A673 (cell line): ENCODE measurements around the gene SPEG.

Source experiments
- CTCF ChIP-seq: fragments of 300-800, 200-600 bp; sonication (generic); conservative IDR thresholded peaks from 2 replicates; pipeline ENCODE4 v1.5.1; 2017; ENCODE audit warnings: low read depth, mild to moderate bottlenecking, antibody characterized with exemption, low read length, moderate library complexity, mixed read lengths
- EZH2 ChIP-seq: fragments of 200-600 bp; sonication (generic); IDR thresholded peaks from 2 replicates; pipeline ENCODE4 v1.6.1; 2017; ENCODE audit warnings: borderline replicate concordance, low read depth, mild to moderate bottlenecking, mixed read lengths, antibody characterized with exemption, low read length; ENCODE audit not compliant: poor library complexity, severe bottlenecking

- TF ChIP-seq CTCF (no peak), EZH2 (no peak)
Observed at GRCh38 chr2:219453671-219454590, 19.3 kb downstream of the SPEG start.
